Measurements from ENCODE around the gene ABCD3.

ABCD3 gene

DNA sequence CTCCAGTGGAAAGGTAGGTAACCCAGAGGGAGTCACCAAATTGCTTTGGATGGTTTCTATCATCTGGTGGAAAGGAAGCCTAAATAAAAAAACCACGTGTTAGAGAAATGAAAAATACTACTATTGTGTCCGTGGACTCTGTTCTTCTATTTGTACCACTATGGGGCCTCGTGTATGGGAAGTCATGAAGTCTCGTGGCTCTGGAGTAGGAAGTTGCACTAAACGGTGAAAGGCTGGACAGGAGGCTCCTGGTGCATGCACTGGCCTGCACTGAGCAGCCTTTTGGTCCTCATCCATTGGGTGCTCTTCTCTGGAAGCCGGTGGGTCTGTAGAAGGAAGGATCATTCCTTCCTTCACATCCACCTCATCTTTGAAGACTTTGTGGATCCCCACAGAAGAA is 106.3 kb downstream of the ABCD3 start:
- no peak overlapping the region for H3K4me3 ChIP-seq (ENCODE audit: low read depth, low read length)
- TF ChIP-seq, protein P1, sequence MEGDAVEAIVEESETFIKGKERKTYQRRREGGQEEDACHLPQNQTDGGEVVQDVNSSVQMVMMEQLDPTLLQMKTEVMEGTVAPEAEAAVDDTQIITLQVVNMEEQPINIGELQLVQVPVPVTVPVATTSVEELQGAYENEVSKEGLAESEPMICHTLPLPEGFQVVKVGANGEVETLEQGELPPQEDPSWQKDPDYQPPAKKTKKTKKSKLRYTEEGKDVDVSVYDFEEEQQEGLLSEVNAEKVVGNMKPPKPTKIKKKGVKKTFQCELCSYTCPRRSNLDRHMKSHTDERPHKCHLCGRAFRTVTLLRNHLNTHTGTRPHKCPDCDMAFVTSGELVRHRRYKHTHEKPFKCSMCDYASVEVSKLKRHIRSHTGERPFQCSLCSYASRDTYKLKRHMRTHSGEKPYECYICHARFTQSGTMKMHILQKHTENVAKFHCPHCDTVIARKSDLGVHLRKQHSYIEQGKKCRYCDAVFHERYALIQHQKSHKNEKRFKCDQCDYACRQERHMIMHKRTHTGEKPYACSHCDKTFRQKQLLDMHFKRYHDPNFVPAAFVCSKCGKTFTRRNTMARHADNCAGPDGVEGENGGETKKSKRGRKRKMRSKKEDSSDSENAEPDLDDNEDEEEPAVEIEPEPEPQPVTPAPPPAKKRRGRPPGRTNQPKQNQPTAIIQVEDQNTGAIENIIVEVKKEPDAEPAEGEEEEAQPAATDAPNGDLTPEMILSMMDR (IDR thresholded peaks at IDR 0.05; ENCODE audit: borderline replicate concordance, insufficient read depth, low read depth, low read length): no peak

DNA sequence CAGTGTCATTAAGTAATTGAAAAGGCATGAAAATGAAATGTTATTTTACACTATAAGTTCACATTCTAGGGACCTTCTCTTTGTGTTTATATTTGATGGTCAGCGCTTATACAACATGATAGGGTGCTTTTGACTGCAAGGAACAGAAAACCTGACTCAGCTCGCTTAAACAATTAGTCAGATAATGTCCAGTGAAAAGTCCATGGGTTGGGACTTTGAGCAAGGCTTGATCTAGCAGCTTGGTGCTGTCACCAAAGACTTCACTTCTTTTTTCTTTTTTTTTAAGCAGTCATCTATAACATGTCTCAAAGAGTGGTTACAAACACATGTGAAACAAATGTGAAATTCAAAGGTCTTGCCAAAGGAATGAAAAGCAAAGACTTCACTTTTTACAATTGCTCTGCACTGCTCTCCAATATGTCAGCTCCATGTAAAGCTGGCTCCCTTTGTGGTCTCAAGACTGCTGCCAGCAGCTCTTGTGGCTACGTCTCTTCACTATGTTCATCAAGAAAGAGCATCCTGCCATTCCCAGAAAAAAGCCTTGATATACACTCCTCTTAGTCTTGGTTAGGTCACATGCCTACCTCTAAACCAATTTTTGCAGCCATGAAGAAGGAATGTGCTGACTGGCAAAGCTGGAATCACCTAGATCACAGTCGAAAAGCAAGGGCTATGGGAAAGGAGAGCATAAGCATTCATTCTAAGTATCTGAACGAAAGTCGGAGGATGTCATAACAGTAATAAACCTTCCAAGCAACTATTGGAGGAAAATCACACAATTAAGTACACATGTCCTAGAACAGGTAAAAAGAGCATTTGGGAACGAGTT is 108.2 kb downstream of the ABCD3 start:
- no peak overlapping the region for H3K4me3 ChIP-seq (ENCODE audit: low read depth, low read length)
- TF ChIP-seq, protein P1 (IDR thresholded peaks at IDR 0.05; ENCODE audit: borderline replicate concordance, insufficient read depth, low read depth, low read length): no peak

DNA sequence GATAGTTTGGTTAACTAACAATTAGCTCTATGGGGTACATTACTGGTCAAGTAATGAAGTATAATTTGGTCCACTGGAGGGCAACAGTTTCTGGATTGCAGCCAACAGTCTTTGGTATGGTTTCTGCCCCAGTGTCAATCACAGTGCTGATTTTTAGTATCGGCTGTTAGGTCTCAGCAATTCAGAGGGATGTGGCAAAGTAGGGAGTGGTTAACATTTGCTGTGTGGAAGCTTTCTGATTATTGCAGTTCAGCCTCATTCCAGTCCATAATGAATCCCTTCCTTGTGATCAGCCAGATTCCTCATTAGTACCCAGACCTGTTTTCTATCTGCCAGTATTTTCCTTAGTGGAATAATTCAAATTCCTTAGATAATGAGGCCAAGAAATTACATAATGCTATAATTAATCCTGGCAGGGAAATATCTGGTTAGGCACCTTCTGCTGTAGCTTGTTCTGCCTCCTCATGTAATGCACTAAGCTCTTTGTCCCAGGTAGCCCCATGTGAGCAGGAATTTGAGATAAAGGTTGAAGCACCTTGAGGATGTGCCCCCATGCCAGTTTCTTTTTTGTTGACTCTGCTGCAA is 109.3 kb downstream of the ABCD3 start:
- TF ChIP-seq, protein P1 (IDR thresholded peaks at IDR 0.05; ENCODE audit: borderline replicate concordance, insufficient read depth, low read depth, low read length): no peak
- no peak overlapping the region for H3K4me3 ChIP-seq (ENCODE audit: low read depth, low read length)

DNA sequence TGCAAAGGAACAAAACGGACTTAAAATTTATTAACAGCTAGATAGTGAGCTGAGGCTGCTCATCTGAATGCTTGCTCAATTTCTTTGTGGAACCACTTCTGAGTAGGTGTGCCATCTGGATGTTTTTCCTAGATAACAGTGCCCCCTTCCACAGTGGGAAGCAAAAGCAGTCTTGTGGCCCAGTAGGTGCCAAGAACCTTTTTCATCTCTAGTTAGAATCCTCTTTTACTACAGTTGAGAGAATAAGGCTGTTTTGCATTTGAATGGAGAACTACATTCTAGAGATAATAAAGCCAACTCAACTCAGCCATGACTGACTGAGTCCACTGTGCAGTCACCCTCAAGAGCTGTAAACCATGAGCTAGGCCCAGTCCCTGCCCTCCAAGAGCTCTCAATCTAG is 110.1 kb downstream of the ABCD3 start:
- no peak overlapping the region for H3K4me3 ChIP-seq (ENCODE audit: low read depth, low read length)
- TF ChIP-seq, protein P1 (IDR thresholded peaks at IDR 0.05; ENCODE audit: borderline replicate concordance, insufficient read depth, low read depth, low read length): no peak

DNA sequence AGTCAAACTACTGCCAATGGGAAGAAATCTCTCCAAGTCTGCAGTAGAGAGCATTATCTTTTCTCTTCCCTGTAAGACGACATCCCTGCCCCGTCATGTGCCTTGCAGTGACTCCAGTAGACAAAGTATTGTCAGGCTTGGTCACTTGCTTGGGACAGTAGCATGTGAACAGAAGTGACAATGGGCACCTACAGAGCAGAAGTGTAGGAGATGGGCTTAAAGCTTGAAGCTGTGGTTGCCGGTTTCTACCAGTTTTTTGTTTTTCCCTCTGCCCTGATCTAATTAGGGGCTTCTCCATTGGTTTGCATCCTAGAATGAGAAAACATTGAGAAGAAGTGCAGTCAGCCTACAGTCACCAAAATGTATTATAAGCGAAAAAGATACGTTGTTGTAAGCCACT is 110.6 kb downstream of the ABCD3 start:
- H3K4me3 ChIP-seq (ENCODE audit: low read depth, low read length): no peak overlapping the region
- TF ChIP-seq, protein P1 (IDR thresholded peaks at IDR 0.05; ENCODE audit: borderline replicate concordance, insufficient read depth, low read depth, low read length): no peak

DNA sequence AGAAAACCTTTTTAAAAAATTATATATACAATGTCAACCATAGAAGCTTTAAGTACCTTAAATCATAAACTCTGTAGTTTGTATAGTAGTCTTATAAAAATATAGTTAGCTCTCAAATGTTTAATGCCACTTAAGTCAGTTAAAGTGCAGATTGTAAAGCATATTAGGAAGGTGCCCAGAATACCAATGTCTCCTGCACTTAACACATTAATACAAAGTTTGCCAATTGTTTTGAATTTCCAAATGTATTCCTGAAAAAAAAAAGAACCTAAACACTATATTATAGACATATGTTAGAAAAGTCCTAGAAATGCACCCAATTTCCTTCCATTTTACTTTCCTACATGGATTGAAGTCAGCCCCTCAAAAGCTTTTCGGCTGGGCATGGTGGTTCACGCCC is 111.2 kb downstream of the ABCD3 start:
- TF ChIP-seq, protein P1 (IDR thresholded peaks at IDR 0.05; ENCODE audit: borderline replicate concordance, insufficient read depth, low read depth, low read length): no peak
- H3K4me3 ChIP-seq (ENCODE audit: low read depth, low read length): no peak overlapping the region

DNA sequence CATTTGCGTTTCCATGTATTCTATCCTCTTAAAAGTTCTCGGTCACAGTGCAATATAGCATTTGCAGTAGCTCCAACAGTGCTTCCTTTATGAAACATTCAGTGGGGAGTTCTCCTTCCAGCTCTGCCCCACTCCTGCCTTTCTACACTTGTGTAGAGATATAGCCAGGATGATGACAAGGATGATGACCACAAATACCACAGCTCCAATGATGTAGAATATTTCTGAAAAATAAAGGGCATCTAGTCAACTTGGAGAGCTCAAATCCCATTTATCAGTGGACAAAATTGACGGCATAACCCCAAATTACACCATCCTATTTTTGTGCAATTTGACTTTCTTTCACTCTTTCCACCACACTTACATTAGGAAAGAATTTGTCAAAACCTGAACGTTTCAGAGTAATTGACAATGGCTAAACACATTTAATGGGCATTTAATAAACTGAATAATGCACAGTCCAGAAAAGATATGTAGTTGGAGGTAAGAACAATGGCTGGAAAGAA is 112.2 kb downstream of the ABCD3 start:
- TF ChIP-seq, protein P1 (IDR thresholded peaks at IDR 0.05; ENCODE audit: borderline replicate concordance, insufficient read depth, low read depth, low read length): no peak
- no peak overlapping the region for H3K4me3 ChIP-seq (ENCODE audit: low read depth, low read length)
